Dendritic cell treated with granulocyte-macrophage colony-stimulating factor and Interleukin-4, amounts not matched to agents 40 ng/mL and 50 ng/mL, for 4 days (primary cell): ENCODE measurements around the gene PBX4.
A peak's percentile ranks its signal among the peaks of the same experiment; 100 is the strongest.

Experiments
- H3K27ac Mint-ChIP-seq: one replicate; pipeline ENCODE4 v1.8.0; 2022; ENCODE audit warnings: mild to moderate bottlenecking, mixed read lengths
- H3K27me3 Mint-ChIP-seq: one replicate; pipeline ENCODE4 v1.8.0; 2022; ENCODE audit warnings: mild to moderate bottlenecking, mixed read lengths
- H3K36me3 Mint-ChIP-seq: one replicate; pipeline ENCODE4 v1.8.0; 2022; ENCODE audit warnings: low read depth, mixed read lengths
- H3K4me1 Mint-ChIP-seq: one replicate; pipeline ENCODE4 v1.8.0; 2022; ENCODE audit warnings: low read depth, mixed read lengths
- H3K4me3 Mint-ChIP-seq: one replicate; pipeline ENCODE4 v1.8.0; 2022; ENCODE audit warnings: mild to moderate bottlenecking, moderate library complexity, mixed read lengths
- H3K9me3 Mint-ChIP-seq: one replicate; pipeline ENCODE4 v1.8.0; 2022; ENCODE audit warnings: mixed read lengths
- intact Hi-C: fragments of 100-400 bp; cut with micrococcal nuclease; formaldehyde crosslinking; loops from one replicate; pipeline ENCODE4 v1.15.0; 2022

PBX4 gene

GRCh38 chr19:19535311-19536191 lies 82.9 kb downstream of the PBX4 start:
- H3K36me3 Mint-ChIP-seq = peaks cover 23% of the 10 kb centered on the region
- intact Hi-C loops = no loop called here
- H3K9me3 Mint-ChIP-seq = no peaks in the 10 kb centered on the region
- H3K4me1 Mint-ChIP-seq = peaks cover 26% of the 10 kb centered on the region
- H3K27ac Mint-ChIP-seq = no peak overlapping the region
- H3K4me3 Mint-ChIP-seq = no peak overlapping the region
- peaks cover 45% of the 10 kb centered on the region for H3K27me3 Mint-ChIP-seq

DNA sequence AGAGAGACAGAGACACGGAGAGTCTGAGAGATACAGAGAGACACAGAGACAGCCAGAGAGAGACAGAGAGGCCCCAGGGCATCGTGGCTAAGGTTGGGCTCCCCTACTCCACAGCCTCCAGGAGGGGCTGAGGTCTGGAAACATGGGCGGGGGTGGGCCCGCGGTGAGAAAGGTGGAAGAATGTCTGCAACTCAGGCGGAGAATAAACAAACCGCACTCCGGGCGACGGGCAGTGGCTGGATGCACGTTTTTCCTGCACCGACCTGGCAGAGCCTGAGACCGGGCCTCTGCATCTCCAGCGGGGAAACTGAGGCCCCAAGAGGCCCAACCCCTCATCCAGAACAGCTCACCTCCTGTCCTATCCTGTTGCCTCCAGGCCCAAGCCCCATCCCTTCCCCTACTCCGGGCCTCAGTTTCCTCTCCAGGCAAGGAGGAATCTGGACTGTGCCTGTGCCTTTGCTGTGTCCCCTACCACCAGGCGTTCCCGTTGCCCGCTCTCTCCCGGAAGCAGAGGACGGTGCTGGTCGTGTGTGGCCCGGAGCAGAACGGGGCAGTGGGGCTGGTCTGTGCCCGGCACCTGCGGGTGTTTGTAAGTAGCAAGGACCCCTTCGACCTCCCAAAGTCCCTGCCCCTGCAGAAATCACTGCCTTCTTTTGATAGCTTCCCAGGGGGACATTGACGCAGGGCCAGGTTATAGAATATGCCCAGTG lies 83.8 kb downstream of the PBX4 start:
- intact Hi-C loops = no loop called here
- H3K9me3 Mint-ChIP-seq = no peaks in the 10 kb centered on the region
- no peak overlapping the region for H3K27ac Mint-ChIP-seq

GRCh38 chr19:19533841-19534240 lies 84.6 kb downstream of the PBX4 start:
- Mint-ChIP-seq H3K4me1 (peaks cover 29% of the 10 kb centered on the region), H3K36me3 (peaks cover 35% of the 10 kb centered on the region), H3K27me3 (peaks cover 28% of the 10 kb centered on the region), H3K9me3 (no peaks in the 10 kb centered on the region), H3K4me3 (no peak overlapping the region), H3K27ac (no peak overlapping the region)
- intact Hi-C loops = no loop called here

More for the DNA sequence above, 83.8 kb downstream of the PBX4 start:
- Mint-ChIP-seq H3K27me3 (peaks cover 37% of the 10 kb centered on the region), H3K4me3 (no peak overlapping the region), H3K4me1 (peaks cover 30% of the 10 kb centered on the region), H3K36me3 (peaks cover 26% of the 10 kb centered on the region)

DNA sequence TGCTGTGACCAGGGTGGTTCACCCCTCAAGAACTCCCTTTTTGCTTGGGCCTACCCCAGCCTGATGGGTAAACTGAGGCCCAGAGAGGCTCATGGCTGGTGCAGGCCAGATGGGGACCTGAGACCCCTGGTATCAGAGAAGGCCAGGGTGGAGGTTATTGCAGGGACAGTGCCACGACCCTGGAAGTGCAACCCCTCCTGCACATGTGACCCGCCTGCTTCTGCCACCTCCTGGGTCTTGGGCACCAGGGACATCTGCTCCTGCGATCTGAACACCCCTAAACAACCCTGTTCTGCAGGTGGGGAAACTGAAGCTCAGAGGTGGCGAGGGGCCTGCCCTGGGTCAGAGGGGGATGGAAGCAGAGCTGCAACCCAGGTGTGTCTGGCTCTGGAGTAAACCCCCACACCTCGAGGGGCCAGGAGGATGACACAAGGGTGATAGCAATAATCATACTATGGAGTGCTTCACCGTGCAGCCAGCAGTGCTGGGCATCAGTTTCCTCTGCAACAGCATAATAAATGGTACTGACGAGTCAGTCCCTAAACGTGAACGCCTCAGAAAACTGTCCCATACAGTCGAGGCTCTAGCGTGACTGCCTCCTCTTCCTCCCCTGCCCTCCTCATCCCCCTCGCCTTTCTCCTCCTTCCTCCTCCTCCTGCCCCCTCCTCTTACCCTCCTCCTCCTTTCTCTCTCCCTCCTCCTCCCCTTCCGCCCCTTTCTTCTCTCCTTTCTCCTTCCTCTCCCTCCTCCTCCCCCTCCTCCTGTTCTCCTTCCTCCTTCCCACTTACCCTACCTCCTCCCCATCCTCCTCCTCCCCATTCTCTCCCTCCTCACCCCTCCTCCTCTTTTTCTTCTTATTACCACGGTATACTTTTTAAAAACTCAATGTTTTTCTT lies 85.4 kb downstream of the PBX4 start:
- intact Hi-C loops = loop anchor here (1.0 kb wide), 1 partner anchor 110 kb away; the partner anchor contains the start of gene GMIP
- no peak overlapping the region for H3K27ac Mint-ChIP-seq
- H3K4me3 Mint-ChIP-seq = no peak overlapping the region
- no peaks in the 10 kb centered on the region for H3K9me3 Mint-ChIP-seq
- peaks cover 43% of the 10 kb centered on the region for H3K36me3 Mint-ChIP-seq
- peaks cover 23% of the 10 kb centered on the region for H3K4me1 Mint-ChIP-seq
- peaks cover 21% of the 10 kb centered on the region for H3K27me3 Mint-ChIP-seq

DNA sequence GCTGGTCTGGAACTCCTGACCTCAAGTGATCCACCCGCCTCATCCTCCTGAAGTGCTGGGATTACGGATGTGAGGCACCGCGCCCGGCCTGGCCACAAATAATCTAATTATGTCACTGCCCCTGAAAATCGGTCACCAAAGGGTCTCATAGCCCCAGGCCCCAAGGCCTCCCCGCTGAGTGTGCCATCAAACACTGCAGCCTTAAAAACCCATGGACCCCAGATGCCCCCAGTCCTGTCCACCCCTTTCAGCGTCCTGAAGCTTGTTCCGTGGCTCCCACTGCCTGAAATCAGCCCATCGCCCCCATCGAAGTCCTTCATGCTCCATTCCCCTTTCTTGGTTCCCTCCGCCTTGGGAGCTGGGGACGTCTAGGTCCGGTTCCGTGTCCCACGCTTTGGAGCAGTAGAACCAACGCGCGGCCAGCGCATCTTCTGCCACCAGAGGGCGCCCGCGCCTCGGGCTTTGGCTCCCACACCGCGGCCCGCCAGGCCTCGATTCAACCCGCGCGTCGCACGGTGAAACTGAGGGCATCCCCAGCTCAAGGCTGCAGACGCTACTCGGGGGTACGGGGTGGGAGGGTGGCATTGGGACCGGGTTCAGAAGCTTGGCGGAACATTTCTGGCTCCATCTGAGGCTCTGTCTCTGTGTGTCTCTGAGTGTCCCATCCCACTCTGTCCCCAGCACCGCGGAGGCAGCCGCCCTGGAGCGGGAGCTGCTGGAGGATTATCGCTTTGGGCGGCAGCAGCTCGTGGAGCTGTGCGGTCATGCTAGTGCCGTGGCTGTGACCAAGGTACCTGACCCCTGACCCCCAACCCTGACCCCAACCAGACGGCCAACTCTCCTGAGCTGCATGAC lies 86.3 kb downstream of the PBX4 start:
- Mint-ChIP-seq H3K36me3 (peaks cover 52% of the 10 kb centered on the region), H3K9me3 (no peaks in the 10 kb centered on the region), H3K27me3 (peaks cover 13% of the 10 kb centered on the region), H3K4me1 (peaks cover 17% of the 10 kb centered on the region), H3K4me3 (peak overlapping the region; percentile 19), H3K27ac (no peak overlapping the region)
- intact Hi-C loops = loop anchor here (1.0 kb wide), 1 partner anchor 111 kb away; the partner anchor contains the start of gene GMIP

DNA sequence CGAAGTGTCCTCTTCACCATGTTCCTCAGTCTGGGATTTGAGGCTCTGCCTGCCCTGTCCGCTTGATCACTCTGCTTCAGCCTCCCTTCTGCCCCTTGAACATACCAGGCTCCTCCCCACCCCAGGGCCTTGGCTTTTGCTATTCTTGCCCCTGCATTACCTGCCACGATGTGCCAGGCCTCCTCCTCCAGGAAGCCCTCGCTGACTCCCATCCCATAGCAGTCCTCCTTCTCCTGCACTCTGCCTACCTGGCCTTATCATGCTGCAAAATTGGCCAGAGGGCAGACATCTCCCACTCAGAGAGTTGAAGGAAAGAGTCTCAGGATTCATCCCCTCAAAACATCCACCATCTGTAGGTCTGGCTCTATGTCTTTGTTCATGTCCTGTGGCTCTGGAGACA lies 87.6 kb downstream of the PBX4 start:
- Mint-ChIP-seq H3K27me3 (no peaks in the 10 kb centered on the region), H3K4me1 (peaks cover 17% of the 10 kb centered on the region), H3K4me3 (no peak overlapping the region), H3K36me3 (peaks cover 63% of the 10 kb centered on the region), H3K9me3 (no peaks in the 10 kb centered on the region), H3K27ac (no peak overlapping the region)
- intact Hi-C loops = no loop called here

DNA sequence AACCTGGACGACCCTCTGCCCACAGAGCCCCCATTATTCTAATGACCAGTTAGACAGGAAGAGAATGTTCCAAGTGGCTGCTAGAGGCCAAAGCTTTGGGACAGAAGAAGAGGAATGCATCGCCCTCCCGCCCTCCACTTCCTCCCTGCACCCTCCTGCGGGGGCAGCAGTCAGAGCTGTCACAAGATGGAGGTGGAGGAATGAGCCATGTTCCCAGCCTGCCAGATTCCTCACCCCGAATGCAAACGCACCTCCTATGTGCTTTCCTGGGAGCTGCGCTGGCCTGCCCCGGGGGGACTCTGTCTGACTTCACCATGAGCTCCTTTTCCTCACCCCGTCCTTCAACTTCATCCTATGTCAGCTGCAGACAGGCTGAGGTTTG lies 88.1 kb downstream of the PBX4 start:
- peaks cover 17% of the 10 kb centered on the region for H3K4me1 Mint-ChIP-seq
- H3K9me3 Mint-ChIP-seq = no peaks in the 10 kb centered on the region
- H3K27me3 Mint-ChIP-seq = no peaks in the 10 kb centered on the region
- H3K36me3 Mint-ChIP-seq = peaks cover 60% of the 10 kb centered on the region
- intact Hi-C loops = no loop called here
- H3K4me3 Mint-ChIP-seq = no peak overlapping the region
- no peak overlapping the region for H3K27ac Mint-ChIP-seq

DNA sequence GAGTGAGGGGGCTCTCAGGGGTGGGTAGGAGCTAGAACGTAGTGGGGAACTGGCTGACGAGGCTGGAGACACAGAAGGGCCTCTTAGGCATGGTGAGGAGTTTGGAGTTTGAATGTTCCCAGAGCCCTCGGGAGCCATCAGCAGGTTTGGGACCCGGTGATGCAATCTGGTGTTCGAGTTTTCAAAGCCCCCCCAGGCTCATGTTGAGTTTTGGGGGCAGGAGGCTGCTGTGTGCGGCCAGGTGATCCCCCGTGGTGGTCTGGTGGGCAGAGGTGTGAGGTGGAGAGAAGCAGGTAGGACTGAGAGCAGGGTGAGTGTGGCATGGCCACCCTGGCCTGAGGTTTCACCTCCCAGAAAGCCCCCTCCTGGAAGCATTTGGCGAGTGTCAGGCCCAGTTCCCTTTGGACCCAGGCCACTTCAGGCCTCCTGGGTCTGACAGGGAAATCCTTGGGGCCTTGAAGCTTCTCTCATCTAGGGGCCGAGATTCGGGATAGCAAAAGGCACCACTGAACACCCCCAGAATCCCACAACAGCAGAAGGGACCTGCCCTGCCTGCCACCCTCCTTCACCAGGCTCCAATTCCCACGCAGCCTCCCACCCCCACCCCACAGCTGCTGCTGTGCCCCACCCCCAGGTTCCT lies 88.6 kb downstream of the PBX4 start:
- H3K27ac Mint-ChIP-seq = no peak overlapping the region
- intact Hi-C loops = no loop called here
- H3K27me3 Mint-ChIP-seq = no peaks in the 10 kb centered on the region
- no peaks in the 10 kb centered on the region for H3K9me3 Mint-ChIP-seq
- H3K36me3 Mint-ChIP-seq = peaks cover 61% of the 10 kb centered on the region
- no peak overlapping the region for H3K4me3 Mint-ChIP-seq
- H3K4me1 Mint-ChIP-seq = peaks cover 17% of the 10 kb centered on the region

DNA sequence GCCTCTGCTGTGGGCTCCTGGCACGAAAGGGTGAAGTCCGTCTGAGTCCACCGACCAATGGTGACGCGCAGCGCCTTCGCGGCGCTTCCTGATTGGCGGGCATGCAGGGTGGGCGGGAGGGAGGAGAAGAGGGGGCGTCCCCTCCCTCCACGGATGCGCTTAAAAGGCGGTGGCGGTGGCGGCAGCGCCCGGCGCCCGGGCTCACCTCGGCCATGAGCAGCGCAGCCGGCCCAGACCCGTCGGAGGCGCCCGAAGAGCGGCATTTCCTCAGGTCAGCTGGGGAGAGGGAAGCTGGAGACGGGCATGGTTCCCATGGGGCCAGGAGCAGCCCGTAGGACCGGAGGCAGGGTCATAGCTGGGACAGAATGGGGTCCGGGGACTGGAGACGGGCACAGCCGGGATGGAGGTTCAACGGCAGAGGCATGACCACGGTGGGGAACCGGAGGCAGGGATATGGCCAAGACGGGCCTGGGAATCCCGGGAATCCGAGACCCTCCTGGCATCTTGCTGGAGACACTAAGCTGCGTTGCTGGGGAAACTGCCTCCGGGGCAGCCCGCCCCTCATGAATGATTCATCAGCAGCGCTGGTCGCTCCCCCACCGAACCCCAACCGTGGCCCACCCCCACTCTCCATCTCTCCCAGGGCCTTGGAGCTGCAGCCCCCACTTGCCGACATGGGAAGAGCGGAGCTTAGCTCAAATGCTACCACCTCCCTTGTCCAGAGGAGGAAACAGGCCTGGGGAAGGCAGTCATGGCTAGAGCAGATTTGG lies 89.6 kb downstream of the PBX4 start, which contains the start of gene YJEFN3:
YJEFN3 (plus strand) TSS at position 191 of the 770 bp plus-strand sequence; CDS start at position 213, 22 bp downstream.
- H3K27me3 Mint-ChIP-seq = no peaks in the 10 kb centered on the region
- H3K4me3 Mint-ChIP-seq = no peak within 1 kb of the TSS
- H3K4me1 Mint-ChIP-seq = peaks cover 17% of the 10 kb centered on the region
- H3K9me3 Mint-ChIP-seq = no peaks in the 10 kb centered on the region
- H3K36me3 Mint-ChIP-seq = peaks cover 71% of the 10 kb centered on the region
- H3K27ac Mint-ChIP-seq = no peak within 1 kb of the TSS
- intact Hi-C loops = no loop called here

DNA sequence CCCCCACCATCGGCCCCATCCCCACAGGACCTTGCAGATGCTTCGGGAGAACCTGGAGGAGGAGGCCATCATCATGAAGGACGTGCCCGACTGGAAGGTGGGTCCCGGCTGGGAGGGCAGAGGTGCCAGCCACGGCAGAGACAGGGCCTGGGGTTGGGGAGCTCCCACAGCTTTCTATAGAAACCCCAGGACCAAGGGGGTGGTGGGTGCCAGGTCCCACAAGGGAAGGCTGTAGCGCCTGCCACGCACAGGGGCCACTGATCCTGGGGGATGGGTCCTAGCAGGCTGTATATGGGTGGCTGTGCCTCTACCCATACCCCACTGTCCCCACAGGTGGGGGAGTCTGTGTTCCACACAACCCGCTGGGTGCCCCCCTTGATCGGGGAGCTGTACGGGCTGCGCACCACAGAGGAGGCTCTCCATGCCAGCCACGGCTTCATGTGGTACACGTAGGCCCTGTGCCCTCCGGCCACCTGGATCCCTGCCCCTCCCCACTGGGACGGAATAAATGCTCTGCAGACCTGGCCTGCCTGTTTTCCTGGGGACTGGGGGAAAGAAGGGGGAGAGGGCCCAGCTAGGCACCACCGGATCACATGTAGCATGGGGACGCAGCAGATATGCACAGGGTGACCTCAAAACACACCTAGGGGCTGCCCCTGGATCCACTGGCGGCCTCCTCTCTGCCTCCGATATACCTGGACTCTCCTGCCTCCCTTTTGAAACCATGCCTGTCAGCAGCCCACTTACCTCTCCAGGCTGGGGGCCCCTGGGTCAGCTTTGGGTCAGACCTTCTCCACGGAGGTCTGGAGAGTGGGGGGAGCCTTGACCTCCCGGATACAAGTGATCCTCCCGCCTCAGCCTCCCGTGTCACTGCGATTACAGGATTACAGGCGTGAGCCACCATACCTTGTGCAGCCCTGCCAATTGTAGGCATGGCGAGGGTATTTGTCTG lies 90.5 kb downstream of the PBX4 start:
- H3K27ac Mint-ChIP-seq = no peak overlapping the region
- intact Hi-C loops = no loop called here

DNA sequence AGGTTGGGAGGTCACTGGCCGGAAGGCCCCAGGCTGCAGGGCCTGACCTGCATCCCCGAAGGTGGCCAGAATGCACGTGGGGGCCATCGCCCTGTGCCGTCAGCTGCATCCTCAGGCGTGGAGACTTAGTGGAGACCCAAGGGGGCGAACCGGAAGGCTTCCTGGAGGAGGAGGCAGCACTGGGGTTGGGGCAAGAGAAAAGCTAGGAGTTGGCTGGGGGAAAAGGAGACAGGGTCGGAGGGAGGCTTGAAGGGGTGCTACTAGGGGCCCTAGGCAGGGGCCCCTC lies 91.2 kb downstream of the PBX4 start:
- Mint-ChIP-seq H3K36me3 (peaks cover 82% of the 10 kb centered on the region), H3K4me3 (no peak overlapping the region), H3K27ac (no peak overlapping the region), H3K9me3 (no peaks in the 10 kb centered on the region), H3K4me1 (peaks cover 17% of the 10 kb centered on the region), H3K27me3 (no peaks in the 10 kb centered on the region)
- intact Hi-C loops = no loop called here

More for the DNA sequence above, 90.5 kb downstream of the PBX4 start:
- no peaks in the 10 kb centered on the region for H3K9me3 Mint-ChIP-seq
- peaks cover 77% of the 10 kb centered on the region for H3K36me3 Mint-ChIP-seq
- peaks cover 17% of the 10 kb centered on the region for H3K4me1 Mint-ChIP-seq
- no peaks in the 10 kb centered on the region for H3K27me3 Mint-ChIP-seq
- no peak overlapping the region for H3K4me3 Mint-ChIP-seq
